Prostate gland (tissue), 2 donors: ENCODE results near the gene SPPL3.

Source experiments
- POLR2A ChIP-seq: fragments of 450-650 bp; IDR thresholded peaks from one replicate; pipeline ENCODE4 v1.6.1; 2016; ENCODE audit warnings: antibody characterized with exemption, mild to moderate bottlenecking
- TF ChIP-seq, protein P1 (sequence below), 4 experiments: fragments of 200-600 bp in 2 of 4; fragments of 450-650 bp in 2 of 4; sonication (generic) in 2 of 4; IDR thresholded peaks; 1 replicate in 3 of 4; 2 replicates in 1 of 4; pipeline ENCODE4 v1.5.1; 2016 to 2019; ENCODE audit warnings: antibody characterized with exemption in 4 of 4, mild to moderate bottlenecking in 2 of 4, moderate library complexity in 2 of 4

DNA sequence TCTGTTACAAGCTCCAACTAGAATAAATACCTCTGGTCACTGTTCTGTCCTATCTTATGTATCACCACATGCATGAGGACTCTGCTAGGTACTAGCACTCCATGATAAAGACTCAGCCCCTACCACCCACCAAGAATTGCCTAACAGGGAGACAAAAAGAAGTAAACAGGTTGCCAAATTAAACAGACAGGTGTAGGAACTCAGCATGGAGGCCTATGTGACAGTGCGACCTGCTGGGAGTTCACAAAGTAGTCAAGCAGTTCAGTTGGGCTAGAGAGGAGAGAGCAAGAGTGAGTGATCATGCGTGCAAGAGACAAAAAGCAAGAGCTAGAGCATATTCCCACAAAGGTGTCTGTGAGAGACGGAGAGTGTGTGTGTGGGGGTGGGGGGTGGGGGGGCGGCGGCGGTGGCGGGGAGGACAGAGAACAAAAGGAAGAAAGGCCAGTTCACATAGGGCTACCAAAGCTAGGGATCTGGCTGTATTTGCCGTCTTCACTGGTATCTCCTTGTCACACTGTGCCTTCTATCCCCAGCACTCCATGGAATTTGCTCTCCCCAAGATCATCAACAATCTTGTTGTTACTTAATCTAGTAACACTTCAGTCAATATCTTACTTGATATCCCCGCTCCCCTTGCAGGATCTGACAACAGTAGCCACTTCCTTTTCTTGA lies 81.2 kb downstream of the SPPL3 start:
- TF ChIP-seq POLR2A = no peak
- TF ChIP-seq, protein P1, sequence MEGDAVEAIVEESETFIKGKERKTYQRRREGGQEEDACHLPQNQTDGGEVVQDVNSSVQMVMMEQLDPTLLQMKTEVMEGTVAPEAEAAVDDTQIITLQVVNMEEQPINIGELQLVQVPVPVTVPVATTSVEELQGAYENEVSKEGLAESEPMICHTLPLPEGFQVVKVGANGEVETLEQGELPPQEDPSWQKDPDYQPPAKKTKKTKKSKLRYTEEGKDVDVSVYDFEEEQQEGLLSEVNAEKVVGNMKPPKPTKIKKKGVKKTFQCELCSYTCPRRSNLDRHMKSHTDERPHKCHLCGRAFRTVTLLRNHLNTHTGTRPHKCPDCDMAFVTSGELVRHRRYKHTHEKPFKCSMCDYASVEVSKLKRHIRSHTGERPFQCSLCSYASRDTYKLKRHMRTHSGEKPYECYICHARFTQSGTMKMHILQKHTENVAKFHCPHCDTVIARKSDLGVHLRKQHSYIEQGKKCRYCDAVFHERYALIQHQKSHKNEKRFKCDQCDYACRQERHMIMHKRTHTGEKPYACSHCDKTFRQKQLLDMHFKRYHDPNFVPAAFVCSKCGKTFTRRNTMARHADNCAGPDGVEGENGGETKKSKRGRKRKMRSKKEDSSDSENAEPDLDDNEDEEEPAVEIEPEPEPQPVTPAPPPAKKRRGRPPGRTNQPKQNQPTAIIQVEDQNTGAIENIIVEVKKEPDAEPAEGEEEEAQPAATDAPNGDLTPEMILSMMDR (IDR thresholded peaks at IDR 0.05) = no peak
